Breast epithelium (tissue), 3 donors: Measurements from ENCODE around the gene C6orf15.

Experiments
- POLR2A ChIP-seq: fragments of 450-650 bp; IDR thresholded peaks from one replicate; pipeline ENCODE4 v1.6.1; 2016; ENCODE audit warnings: antibody characterized with exemption, mild to moderate bottlenecking, moderate library complexity
- POLR2AphosphoS5 ChIP-seq, 3 donors: sonication (generic); formaldehyde crosslinking; IDR thresholded peaks; one replicate each; pipeline ENCODE4 v1.6.1; 2017; ENCODE audit warnings: antibody characterized with exemption in 3 of 3

GRCh38 chr6:31074401-31074800 is 38.0 kb downstream of the C6orf15 start:
- TF ChIP-seq POLR2AphosphoS5 (IDR thresholded peaks at IDR 0.05) (no peak), POLR2A (no peak)
